ENCODE results near the gene DPP9.

GRCh38 chr19:4745986-4746385 is 22.3 kb upstream of the DPP9 start:
- TF ChIP-seq CTCF (IDR thresholded peaks at IDR 0.05) (no peak), POLR2AphosphoS5 (IDR thresholded peaks at IDR 0.05) (no peak)

All from gastroesophageal sphincter (tissue), 3 donors.